HEK293T (cell line): Measurements from ENCODE around the gene MSMP.

Source experiments
- ARNT ChIP-seq: fragments of 450-650 bp; IDR thresholded peaks from 2 replicates; pipeline ENCODE4 v1.6.1; 2017; ENCODE audit warnings: mild to moderate bottlenecking
- BHLHE40 ChIP-seq: fragments of 450-650 bp; IDR thresholded peaks from 2 replicates; pipeline ENCODE4 v1.6.1; 2016; ENCODE audit warnings: mild to moderate bottlenecking, moderate library complexity, borderline replicate concordance
- ELF4 ChIP-seq: fragments of 450-650 bp; IDR thresholded peaks from 2 replicates; pipeline ENCODE4 v1.6.1; 2017; ENCODE audit warnings: antibody characterized with exemption
- FOXA1 ChIP-seq: fragments of 450-650 bp; IDR thresholded peaks from 2 replicates; pipeline ENCODE4 v1.6.1; 2016; ENCODE audit warnings: mild to moderate bottlenecking
- FOXK2 ChIP-seq: fragments of 450-650 bp; IDR thresholded peaks from 2 replicates; pipeline ENCODE4 v1.6.1; 2016; ENCODE audit warnings: mild to moderate bottlenecking
- LEF1 ChIP-seq: fragments of 450-650 bp; IDR thresholded peaks from 2 replicates; pipeline ENCODE4 v1.6.1; 2017; ENCODE audit warnings: mild to moderate bottlenecking, borderline replicate concordance
- PKNOX1 ChIP-seq: fragments of 450-650 bp; IDR thresholded peaks from 2 replicates; pipeline ENCODE4 v1.6.1; 2016
- ZNF384 ChIP-seq: fragments of 450-650 bp; IDR thresholded peaks from 2 replicates; pipeline ENCODE4 v1.6.1; 2016

DNA sequence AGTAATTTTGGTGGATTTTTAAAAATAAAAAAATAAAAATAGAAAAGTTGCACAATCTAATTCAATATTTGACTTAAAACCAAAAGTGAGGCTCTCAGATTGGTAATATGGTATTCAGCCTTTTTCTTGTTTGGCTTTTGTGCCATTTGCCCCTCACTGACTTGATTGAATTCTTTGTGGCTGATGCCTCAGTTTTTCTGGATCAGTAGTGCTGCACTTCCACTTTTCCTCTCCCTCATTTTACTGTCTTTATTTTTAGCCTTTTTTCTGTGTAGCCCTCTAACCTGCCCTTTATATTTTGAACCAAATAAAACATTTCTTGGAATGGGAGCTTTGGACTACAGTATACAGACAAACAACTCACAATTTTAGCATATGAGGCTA, 3.8 kb upstream of the MSMP start:
- no peak for TF ChIP-seq ZNF384
- no peak for TF ChIP-seq FOXK2
- no peak for TF ChIP-seq BHLHE40
- no peak for TF ChIP-seq PKNOX1
- TF ChIP-seq ELF4 = no peak
- no peak for TF ChIP-seq LEF1
- no peak for TF ChIP-seq ARNT
- no peak for TF ChIP-seq FOXA1
